Mucosa of stomach (tissue), 1 donor: Measurements from ENCODE around the gene AGMAT.
"Not testable (repeated sequence)": the region's sequence is repeated elsewhere in the genome, so short reads cannot be mapped to it uniquely, and the experiment has no call there.

Source experiments
- H3K27me3 ChIP-seq: one replicate; pipeline ENCODE4 v1.7.0; 2013; ENCODE audit warnings: mild to moderate bottlenecking, low read length; ENCODE audit not compliant: control insufficient read depth, insufficient read depth
- H3K36me3 ChIP-seq: one replicate; pipeline ENCODE4 v1.7.0; 2013; ENCODE audit warnings: low read length; ENCODE audit not compliant: control insufficient read depth, insufficient read depth
- H3K4me1 ChIP-seq: one replicate; pipeline ENCODE4 v1.7.0; 2013; ENCODE audit warnings: mild to moderate bottlenecking, low read length; ENCODE audit not compliant: control insufficient read depth, insufficient read depth
- H3K4me3 ChIP-seq: one replicate; pipeline ENCODE4 v1.7.0; 2013; ENCODE audit warnings: low read length
- H3K9ac ChIP-seq: one replicate; pipeline ENCODE4 v1.7.0; 2013; ENCODE audit warnings: mild to moderate bottlenecking, low read length, moderate library complexity
- H3K9me3 ChIP-seq: one replicate; pipeline ENCODE4 v1.7.0; 2013; ENCODE audit warnings: mild to moderate bottlenecking, low read length, moderate library complexity; ENCODE audit not compliant: control insufficient read depth
- donor health status: Pancreatic carcinoma.

The AGMAT gene

GRCh38 chr1:15603966-15604282 lies 19.1 kb upstream of the AGMAT start:
- Histone ChIP-seq H3K4me1 (peaks cover 21% of the 10 kb centered on the region), H3K4me3 (peak overlapping the region; percentile 85), H3K9ac (peak overlapping the region; percentile 82)
- H3K9me3 ChIP-seq, H3K27me3 ChIP-seq, H3K36me3 ChIP-seq: not testable (repeated sequence)

DNA sequence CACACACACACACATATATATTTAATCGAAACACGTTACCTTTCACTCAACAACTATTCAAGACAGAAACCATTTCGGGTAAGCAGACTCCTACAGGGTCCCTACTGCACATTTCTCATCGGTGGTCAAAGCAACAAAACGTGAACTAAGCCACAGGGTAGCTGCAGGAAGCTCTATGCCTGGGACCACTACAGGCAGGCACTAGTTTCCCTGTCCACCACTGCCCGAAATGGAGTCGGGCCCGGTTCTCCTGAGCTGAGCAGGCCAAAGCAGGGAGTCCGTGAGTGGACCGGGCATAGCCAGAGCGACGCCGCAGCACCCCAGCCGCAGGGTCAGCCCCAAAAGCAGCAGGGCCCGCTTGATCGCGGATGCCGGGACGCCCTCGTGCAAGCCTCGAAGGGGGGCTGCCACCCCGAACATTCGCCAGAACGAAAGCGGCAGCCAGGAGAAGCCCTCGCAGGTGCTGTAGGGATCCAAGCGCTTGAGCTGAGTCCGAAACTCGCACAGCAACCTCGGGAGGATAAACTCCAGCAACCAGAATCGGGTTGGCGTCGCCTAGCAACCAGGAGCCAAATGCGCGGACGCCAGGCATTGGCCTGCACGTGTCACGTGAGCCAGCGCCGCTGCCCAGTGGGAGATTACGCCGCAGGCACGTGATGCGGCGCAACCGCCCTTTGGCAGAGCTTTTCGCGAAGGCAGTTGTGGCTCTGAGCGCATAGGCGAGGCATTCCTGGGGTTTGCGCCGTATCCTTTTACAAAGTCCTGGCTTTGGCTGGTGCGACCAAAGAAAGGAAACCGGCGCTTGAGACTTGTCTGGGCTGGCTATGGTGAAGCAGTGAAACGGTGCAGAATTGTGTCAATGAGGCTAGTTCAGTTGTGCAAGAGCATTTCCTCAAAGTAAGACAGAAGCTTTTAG lies 18.5 kb upstream of the AGMAT start:
- Histone ChIP-seq H3K4me1 (peaks cover 21% of the 10 kb centered on the region), H3K9ac (peak overlapping the region; percentile 82), H3K27me3 (no peaks in the 10 kb centered on the region), H3K4me3 (peak overlapping the region; percentile 85), H3K36me3 (no peaks in the 10 kb centered on the region), H3K9me3 (no peaks in the 10 kb centered on the region)

- Histone ChIP-seq H3K9ac (no peak overlapping the region), H3K27me3 (no peaks in the 10 kb centered on the region), H3K9me3 (no peaks in the 10 kb centered on the region)
These were observed 13.6 kb upstream of the AGMAT start for GRCh38 chr1:15598436-15598835.

DNA sequence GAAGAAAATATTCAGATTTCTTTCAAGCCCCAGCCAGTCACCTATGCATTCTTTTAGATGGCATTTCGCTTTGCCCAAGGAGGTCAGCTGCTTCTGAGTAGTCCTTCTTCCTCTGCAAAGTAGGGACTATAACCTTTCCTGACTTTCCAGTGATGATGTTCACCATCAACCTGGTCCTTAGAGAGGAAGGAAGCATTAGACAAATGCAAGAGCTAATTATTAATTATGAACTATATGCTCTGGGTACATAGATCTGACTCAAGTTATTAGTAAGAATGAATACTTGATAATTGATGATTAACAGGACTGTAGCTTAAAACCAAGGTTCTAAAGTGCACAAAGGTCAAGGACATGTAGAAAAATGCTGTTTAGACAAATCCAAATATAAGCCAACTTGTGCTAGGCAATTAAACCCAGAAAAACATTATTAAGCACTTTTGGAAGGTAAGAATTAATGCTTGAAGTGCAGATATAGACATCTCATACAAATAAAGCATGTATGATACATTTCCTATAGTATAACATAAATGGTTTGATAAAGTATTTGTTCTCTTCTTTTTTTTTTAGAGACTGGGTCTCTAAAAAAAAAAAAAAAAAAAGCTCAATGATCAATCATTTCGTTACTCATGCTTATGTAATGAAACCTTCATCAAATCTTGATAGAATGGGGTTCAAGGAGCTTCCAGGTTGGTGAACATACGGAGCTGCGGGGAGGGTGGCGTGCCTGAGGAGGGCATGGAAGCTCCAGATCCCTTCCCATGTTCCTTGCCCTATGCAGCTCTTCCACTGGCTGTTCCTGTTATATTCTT lies 11.2 kb upstream of the AGMAT start:
- Histone ChIP-seq H3K9me3 (no peaks in the 10 kb centered on the region), H3K4me3 (no peak overlapping the region), H3K9ac (no peak overlapping the region), H3K4me1 (peaks cover under 1% of the 10 kb centered on the region), H3K36me3 (no peaks in the 10 kb centered on the region), H3K27me3 (no peaks in the 10 kb centered on the region)

More at GRCh38 chr1:15598436-15598835, 13.6 kb upstream of the AGMAT start:
- H3K4me3 ChIP-seq, result no peak overlapping the region
- H3K4me1 ChIP-seq, result peaks cover 7% of the 10 kb centered on the region
- no peaks in the 10 kb centered on the region for H3K36me3 ChIP-seq

DNA sequence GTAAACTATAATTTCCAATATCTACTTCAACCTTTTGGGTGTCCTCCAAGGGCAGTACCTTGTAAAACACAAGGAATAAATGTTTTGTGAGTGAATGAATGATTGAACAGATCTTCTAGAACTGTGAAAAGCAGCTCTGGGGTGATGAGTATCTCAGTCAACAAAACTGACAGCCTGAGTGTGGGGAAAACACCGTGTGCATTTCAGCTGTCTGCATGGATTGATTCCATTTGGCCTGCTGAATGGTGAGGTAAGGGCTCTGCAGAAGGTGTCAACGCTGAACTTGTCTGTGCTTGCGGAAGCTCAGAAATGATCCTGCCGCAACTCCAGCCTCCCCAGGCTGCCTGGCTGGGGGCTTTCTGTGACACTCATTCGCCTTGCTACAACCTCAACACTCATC lies 7.4 kb upstream of the AGMAT start:
- H3K9me3 ChIP-seq, result no peaks in the 10 kb centered on the region
- no peaks in the 10 kb centered on the region for H3K4me1 ChIP-seq
- H3K27me3 ChIP-seq, result no peaks in the 10 kb centered on the region
- H3K4me3 ChIP-seq, result no peak overlapping the region
- no peak overlapping the region for H3K9ac ChIP-seq
- H3K36me3 ChIP-seq, result no peaks in the 10 kb centered on the region

DNA sequence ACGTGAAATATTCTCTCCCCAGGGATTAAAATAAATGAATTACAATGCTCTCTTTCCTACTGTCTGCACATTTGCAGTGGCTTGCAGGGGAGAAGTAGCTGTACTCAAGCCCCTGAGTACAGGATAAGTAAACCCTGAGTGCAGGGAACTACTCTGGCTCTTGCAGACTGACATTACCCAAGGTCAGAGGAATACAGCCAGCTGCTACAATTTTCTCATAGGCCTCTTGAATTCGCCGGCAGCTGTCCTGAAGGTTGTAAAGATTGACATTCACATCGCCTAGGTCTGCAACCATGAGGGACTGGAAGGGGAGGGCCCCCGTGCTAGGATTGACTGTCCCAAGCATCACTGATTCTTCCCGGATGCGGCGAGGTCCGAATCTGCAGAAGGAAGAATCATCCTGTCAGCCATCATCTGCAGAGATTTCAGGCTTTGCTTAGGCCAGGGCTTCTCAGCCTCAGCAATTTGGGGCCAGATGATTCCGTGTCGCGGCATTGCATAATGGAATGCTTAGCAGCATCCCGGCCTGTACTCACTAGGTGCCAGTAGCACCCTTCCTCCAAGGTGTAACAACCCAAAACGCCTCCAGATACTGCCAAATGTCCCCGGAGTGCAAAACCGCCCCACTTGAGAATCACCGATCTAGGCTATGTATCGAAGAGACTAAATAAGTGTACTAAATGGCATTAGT lies 1.7 kb downstream of the AGMAT start:
- H3K9ac ChIP-seq, result no peak overlapping the region
- no peaks in the 10 kb centered on the region for H3K9me3 ChIP-seq
- no peaks in the 10 kb centered on the region for H3K36me3 ChIP-seq
- H3K27me3 ChIP-seq, result no peaks in the 10 kb centered on the region
- no peak overlapping the region for H3K4me3 ChIP-seq
- peaks cover 14% of the 10 kb centered on the region for H3K4me1 ChIP-seq

GRCh38 chr1:15579683-15580047 lies 5.2 kb downstream of the AGMAT start:
- Histone ChIP-seq H3K9ac (no peak overlapping the region), H3K4me3 (no peak overlapping the region), H3K4me1 (peaks cover 11% of the 10 kb centered on the region), H3K36me3 (no peaks in the 10 kb centered on the region), H3K27me3 (no peaks in the 10 kb centered on the region), H3K9me3 (no peaks in the 10 kb centered on the region)

DNA sequence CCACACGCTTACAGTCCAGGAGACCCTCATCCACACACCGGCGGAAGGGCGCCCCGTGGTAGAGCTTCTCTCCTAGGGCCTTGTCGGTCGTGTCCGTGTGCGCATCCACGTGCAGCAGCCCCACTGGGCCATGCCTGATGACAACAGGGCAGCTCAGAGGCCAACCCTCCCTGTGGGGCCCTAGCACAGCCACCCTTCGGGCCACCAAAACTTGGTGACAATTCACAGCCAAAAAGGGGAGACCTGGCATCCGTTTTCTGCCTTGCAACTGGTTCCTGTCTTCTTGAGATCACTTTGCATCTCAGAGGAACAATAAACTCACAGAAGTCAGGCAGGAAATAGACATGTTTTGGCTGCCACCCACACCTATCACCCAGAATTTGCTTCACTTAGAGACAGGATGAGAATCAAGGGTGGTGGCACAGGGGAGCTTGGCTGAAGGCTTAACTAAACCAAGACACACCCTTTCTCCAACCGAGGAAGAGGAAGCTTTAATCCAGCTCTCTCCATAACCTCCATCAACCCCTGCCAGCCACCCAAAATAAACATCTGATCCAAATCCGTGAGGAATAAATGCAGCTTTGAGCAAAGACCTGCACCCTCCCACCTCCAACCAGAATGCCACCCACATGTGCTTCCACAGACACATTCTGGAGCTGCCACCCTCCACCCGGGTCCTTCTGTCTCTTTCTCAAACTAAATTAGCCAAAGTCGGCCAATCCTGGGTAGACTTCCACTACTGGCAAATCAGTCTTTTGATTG lies 5.7 kb downstream of the AGMAT start:
- Histone ChIP-seq H3K9ac (no peak overlapping the region), H3K4me3 (no peak overlapping the region)

DNA sequence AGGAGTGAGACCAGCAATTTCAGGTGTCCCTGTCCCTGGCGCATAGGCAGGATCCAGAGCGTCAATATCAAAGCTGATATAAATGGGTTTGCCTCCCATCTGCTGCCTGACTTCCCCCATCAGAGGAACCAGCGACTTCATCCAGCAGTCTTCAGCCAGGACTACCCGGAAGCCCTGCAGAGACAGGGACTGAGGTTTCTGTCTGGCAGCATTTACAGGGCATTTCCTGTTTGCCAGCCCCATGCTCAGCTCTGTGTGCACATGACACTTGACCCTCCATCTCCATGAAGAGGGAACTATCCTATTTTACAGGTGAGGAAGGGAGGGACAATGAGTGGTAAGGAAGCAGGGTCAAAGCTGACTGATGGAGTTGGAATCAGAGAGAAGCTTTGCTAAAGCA lies 7.2 kb downstream of the AGMAT start:
- Histone ChIP-seq H3K4me3 (no peak overlapping the region), H3K9ac (no peak overlapping the region), H3K9me3 (no peaks in the 10 kb centered on the region), H3K4me1 (peaks cover 11% of the 10 kb centered on the region), H3K36me3 (no peaks in the 10 kb centered on the region), H3K27me3 (no peaks in the 10 kb centered on the region)

More for the DNA sequence above, 5.7 kb downstream of the AGMAT start:
- Histone ChIP-seq H3K36me3 (no peaks in the 10 kb centered on the region), H3K9me3 (no peaks in the 10 kb centered on the region), H3K27me3 (no peaks in the 10 kb centered on the region), H3K4me1 (peaks cover 11% of the 10 kb centered on the region)

- H3K36me3 ChIP-seq, result no peaks in the 10 kb centered on the region
- peaks cover 11% of the 10 kb centered on the region for H3K4me1 ChIP-seq
- H3K4me3 ChIP-seq, result no peak overlapping the region
These were observed 9.2 kb downstream of the AGMAT start for GRCh38 chr1:15575549-15576150.

DNA sequence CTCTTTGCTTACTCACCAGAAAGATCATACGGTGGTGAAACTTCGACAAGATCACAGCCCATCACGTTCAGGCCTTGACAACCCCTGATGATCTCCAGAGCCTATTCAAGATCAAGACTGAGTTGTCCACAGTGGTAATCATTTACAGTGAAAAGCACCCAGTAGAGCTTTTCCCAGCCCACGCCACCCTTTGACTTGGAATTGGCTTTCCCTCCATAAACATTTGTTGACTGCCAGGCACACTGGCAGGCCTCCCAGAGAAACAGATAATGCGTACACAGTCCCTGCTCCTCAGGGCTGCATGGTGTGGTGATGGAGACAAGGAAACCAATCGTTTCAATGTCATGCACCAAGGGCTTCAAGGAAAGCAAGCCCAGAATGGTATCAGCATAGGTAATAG lies 10.1 kb downstream of the AGMAT start:
- Histone ChIP-seq H3K4me1 (peaks cover 10% of the 10 kb centered on the region), H3K27me3 (no peaks in the 10 kb centered on the region), H3K36me3 (no peaks in the 10 kb centered on the region), H3K9me3 (no peaks in the 10 kb centered on the region), H3K9ac (no peak overlapping the region), H3K4me3 (no peak overlapping the region)

More at GRCh38 chr1:15575549-15576150, 9.2 kb downstream of the AGMAT start:
- Histone ChIP-seq H3K27me3 (no peaks in the 10 kb centered on the region), H3K9ac (no peak overlapping the region), H3K9me3 (no peaks in the 10 kb centered on the region)
